GM12864 (cell line): ENCODE measurements around the gene ITLN2.
"Not testable (repeated sequence)": the region's sequence is repeated elsewhere in the genome, so short reads cannot be mapped to it uniquely, and the experiment has no call there.

Experiments
- DNase-seq: peaks from one replicate; pipeline ENCODE4 v3.0.0-alpha.2; 2011; ENCODE audit warnings: low read depth
- H3K4me3 ChIP-seq: 2 replicates; pipeline ENCODE4 v1.5.1; 2011; ENCODE audit warnings: mild to moderate bottlenecking, low read depth, low read length, control low read depth
- CTCF ChIP-seq: IDR thresholded peaks from 2 replicates; pipeline ENCODE4 v1.5.1; 2011; ENCODE audit warnings: low read depth, mild to moderate bottlenecking, moderate library complexity, low read length, control low read depth, inconsistent platforms; ENCODE audit errors: missing control alignments

Gene ITLN2

GRCh38 chr1:160904783-160905616 is 49.6 kb downstream of the ITLN2 start:
- DNase-seq, result no peak
- H3K4me3 ChIP-seq, result no peak overlapping the region
- TF ChIP-seq CTCF, result no peak

GRCh38 chr1:160902251-160902650 is 52.4 kb downstream of the ITLN2 start:
- not testable (repeated sequence) for H3K4me3 ChIP-seq, DNase-seq

- no peak for TF ChIP-seq CTCF
- H3K4me3 ChIP-seq, result no peak overlapping the region
- DNase-seq, result no peak
Observed at GRCh38 chr1:160901768-160902167, 52.8 kb downstream of the ITLN2 start.

DNA sequence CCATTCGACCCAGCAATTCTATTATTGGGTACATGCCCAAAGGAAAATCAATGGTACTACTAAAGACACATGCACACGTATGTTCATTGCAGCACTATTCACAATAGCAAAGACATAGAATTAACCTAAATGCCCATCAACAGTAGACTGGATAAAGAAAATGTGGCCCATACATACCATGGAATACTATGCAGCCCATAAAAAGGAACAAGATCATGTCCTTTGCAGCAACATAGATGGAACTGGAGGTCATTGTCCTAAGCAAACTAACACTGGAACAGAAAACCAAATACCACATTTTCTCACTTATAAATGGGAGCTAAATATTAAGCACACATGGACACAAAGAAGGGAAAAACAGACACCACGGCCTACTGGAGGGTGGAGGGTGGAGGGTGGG is 53.9 kb downstream of the ITLN2 start:
- DNase-seq, H3K4me3 ChIP-seq: not testable (repeated sequence)
